Keratinocyte (primary cell): Measurements from ENCODE around the gene TAS2R46. TPM values are rescaled to one million over a fixed set of nuclear protein-coding genes. Genes with fewer than 3 reads are reported as not detected.

Experiments
- DNase-seq: peaks from one replicate; pipeline ENCODE4 v3.0.0-alpha.2; 2011; ENCODE audit warnings: low read depth, missing footprints, low spot score
- FAIRE-seq: peaks from 2 replicates; lab custom pipeline; 2011; peaks lifted over from hg19 to GRCh38; lab: Jason Lieb, UNC
- H2AFZ ChIP-seq: 2 replicates; pipeline ENCODE4 v1.6.0; 2012; ENCODE audit warnings: low read length, control low read depth, inconsistent platforms; ENCODE audit not compliant: control insufficient read depth
- H3K27ac ChIP-seq: 2 replicates; pipeline ENCODE4 v1.5.1; 2011; ENCODE audit warnings: low read length; ENCODE audit not compliant: control insufficient read depth, insufficient read depth
- H3K27me3 ChIP-seq: 3 replicates; pipeline ENCODE4 v1.6.0; 2011; ENCODE audit warnings: low read length; ENCODE audit not compliant: control insufficient read depth, insufficient read depth; ENCODE audit errors: extremely low read depth
- H3K36me3 ChIP-seq, 2 experiments: 2 replicates in 1 of 2; 3 replicates in 1 of 2; pipeline ENCODE4 v1.5.1; 2011; ENCODE audit warnings: low read length in 2 of 2, mild to moderate bottlenecking in 1 of 2; ENCODE audit not compliant: control insufficient read depth in 2 of 2, insufficient read depth in 2 of 2; ENCODE audit errors: extremely low read depth in 1 of 2
- H3K4me1 ChIP-seq: 3 replicates; pipeline ENCODE4 v1.5.1; 2011; ENCODE audit warnings: low read length; ENCODE audit not compliant: control insufficient read depth, insufficient read depth; ENCODE audit errors: extremely low read depth
- H3K4me2 ChIP-seq: 3 replicates; pipeline ENCODE4 v1.6.0; 2011; ENCODE audit warnings: low read depth, low read length; ENCODE audit not compliant: control insufficient read depth, insufficient read depth; ENCODE audit errors: extremely low read depth
- H3K4me3 ChIP-seq, 3 experiments: fragments of 200-600 bp in 1 of 3; sonication (generic) in 1 of 3; 2 replicates in 2 of 3; 3 replicates in 1 of 3; pipeline ENCODE4 v1.5.1; 2011 to 2016; ENCODE audit warnings: low read length in 3 of 3, mild to moderate bottlenecking in 3 of 3, control low read depth in 2 of 3, inconsistent platforms in 1 of 3, low read depth in 1 of 3, mixed read lengths in 1 of 3, mixed run types in 1 of 3, moderate library complexity in 1 of 3; ENCODE audit not compliant: control insufficient read depth in 2 of 3, insufficient read depth in 2 of 3; ENCODE audit errors: extremely low read depth in 1 of 3
- H3K79me2 ChIP-seq: 2 replicates; pipeline ENCODE4 v1.6.0; 2012; ENCODE audit warnings: low read length; ENCODE audit not compliant: control insufficient read depth, insufficient read depth
- H3K9ac ChIP-seq: 3 replicates; pipeline ENCODE4 v1.6.0; 2011; ENCODE audit warnings: low read length; ENCODE audit not compliant: control insufficient read depth, insufficient read depth; ENCODE audit errors: extremely low read depth
- H3K9me1 ChIP-seq: 3 replicates; pipeline ENCODE4 v1.6.0; 2011; ENCODE audit warnings: low read length; ENCODE audit not compliant: control insufficient read depth, insufficient read depth; ENCODE audit errors: extremely low read depth
- H3K9me3 ChIP-seq: 2 replicates; pipeline ENCODE4 v1.5.1; 2012; ENCODE audit warnings: low read depth, low read length; ENCODE audit not compliant: control insufficient read depth
- H4K20me1 ChIP-seq: 3 replicates; pipeline ENCODE4 v1.6.0; 2011; ENCODE audit warnings: low read length; ENCODE audit not compliant: control insufficient read depth, insufficient read depth; ENCODE audit errors: extremely low read depth
- EZH2 ChIP-seq: IDR thresholded peaks from one replicate; pipeline ENCODE4 v1.6.1; 2012; ENCODE audit warnings: inconsistent platforms, mild to moderate bottlenecking, low read length, moderate library complexity
- dilution Hi-C: fragments of 300-500 bp; cut with MboI; formaldehyde crosslinking; loops from one replicate; pipeline ENCODE4 v1.7.0; 2020; ENCODE audit warnings: low sequenced_read_pairs; ENCODE audit not compliant: extremely low pct_ligation_motif_present
- polyA plus RNA-seq, 5 experiments: library from polyadenylated mRNA; depleted of rRNA in 3 of 5; stranded (reverse) in 3 of 5; stranded (forward) in 1 of 5; unstranded in 1 of 5; fragments of >200 nt; gene quantifications; 1 replicate in 1 of 5; 2 replicates in 3 of 5; 3 replicates in 1 of 5; pipeline versions ENCODE4 v1.2.1 to v1.2.3, GENCODE V29; 2011 to 2012; ENCODE audit warnings: missing spikeins in 2 of 5, low read depth in 1 of 5, low replicate concordance in 1 of 5
- TF ChIP-seq, protein P1 (sequence below), 3 experiments: IDR thresholded peaks in 1 of 3; conservative IDR thresholded peaks in 1 of 3; optimal IDR thresholded peaks in 1 of 3; 2 replicates in 2 of 3; 3 replicates in 1 of 3; pipeline versions ENCODE3 to v1.5.1; 2011; ENCODE audit warnings: low read length in 3 of 3, mild to moderate bottlenecking in 3 of 3, moderate library complexity in 2 of 3, control low read depth in 1 of 3, inconsistent platforms in 1 of 3; ENCODE audit not compliant: insufficient read depth in 2 of 3; ENCODE audit errors: extremely low read depth in 1 of 3

The TAS2R46 gene
- polyA plus RNA-seq, 1 donor (not counting 4 experiments of a cell fraction or from before 2014, with no cell fraction given), result 0.10 TPM

DNA sequence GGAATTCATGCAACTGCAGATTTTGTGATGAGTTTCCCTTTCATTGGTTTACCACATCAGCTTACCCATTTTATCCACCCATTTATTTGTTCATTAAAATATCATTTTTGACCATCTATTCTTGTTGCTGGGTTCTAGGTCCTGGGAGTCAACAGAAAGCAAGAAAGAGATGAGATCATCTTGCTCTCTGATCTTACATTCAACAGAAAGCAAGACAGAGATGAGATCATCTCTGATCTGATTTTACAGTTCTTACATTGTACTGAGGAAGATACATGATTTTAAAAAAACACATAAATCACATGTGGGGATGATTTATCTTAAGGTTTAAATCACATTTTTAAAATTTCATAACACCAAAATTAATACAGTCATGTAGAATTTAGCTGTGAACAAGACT lies 2.3 kb downstream of the TAS2R46 start:
- DNase-seq (no peak), FAIRE-seq (no peak)
- H3K79me2 ChIP-seq, result peaks cover 4% of the 10 kb centered on the region
- H2AFZ ChIP-seq, result no peak overlapping the region
- H3K36me3 ChIP-seq, result no peaks in the 10 kb centered on the region
- no peak overlapping the region for H3K27ac ChIP-seq
- no peaks in the 10 kb centered on the region for H3K4me1 ChIP-seq
- TF ChIP-seq EZH2, result no peak
- TF ChIP-seq, protein P1, sequence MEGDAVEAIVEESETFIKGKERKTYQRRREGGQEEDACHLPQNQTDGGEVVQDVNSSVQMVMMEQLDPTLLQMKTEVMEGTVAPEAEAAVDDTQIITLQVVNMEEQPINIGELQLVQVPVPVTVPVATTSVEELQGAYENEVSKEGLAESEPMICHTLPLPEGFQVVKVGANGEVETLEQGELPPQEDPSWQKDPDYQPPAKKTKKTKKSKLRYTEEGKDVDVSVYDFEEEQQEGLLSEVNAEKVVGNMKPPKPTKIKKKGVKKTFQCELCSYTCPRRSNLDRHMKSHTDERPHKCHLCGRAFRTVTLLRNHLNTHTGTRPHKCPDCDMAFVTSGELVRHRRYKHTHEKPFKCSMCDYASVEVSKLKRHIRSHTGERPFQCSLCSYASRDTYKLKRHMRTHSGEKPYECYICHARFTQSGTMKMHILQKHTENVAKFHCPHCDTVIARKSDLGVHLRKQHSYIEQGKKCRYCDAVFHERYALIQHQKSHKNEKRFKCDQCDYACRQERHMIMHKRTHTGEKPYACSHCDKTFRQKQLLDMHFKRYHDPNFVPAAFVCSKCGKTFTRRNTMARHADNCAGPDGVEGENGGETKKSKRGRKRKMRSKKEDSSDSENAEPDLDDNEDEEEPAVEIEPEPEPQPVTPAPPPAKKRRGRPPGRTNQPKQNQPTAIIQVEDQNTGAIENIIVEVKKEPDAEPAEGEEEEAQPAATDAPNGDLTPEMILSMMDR (optimal IDR thresholded peaks at IDR 0.05 in 1 of 3, IDR thresholded peaks at IDR 0.05 in 1 of 3, conservative IDR thresholded peaks at IDR 0.05 in 1 of 3; ENCODE audit: extremely low read depth in 1 of 3, insufficient read depth in 2 of 3, low read length in 3 of 3), result no peak
- H3K27me3 ChIP-seq, result no peaks in the 10 kb centered on the region
- H3K9me1 ChIP-seq, result no peaks in the 10 kb centered on the region
- dilution Hi-C loops, result no loop called here
- H3K4me2 ChIP-seq, result no peak overlapping the region
- H3K9ac ChIP-seq, result no peak overlapping the region
- H4K20me1 ChIP-seq, result no peaks in the 10 kb centered on the region
- H3K9me3 ChIP-seq, result no peaks in the 10 kb centered on the region
- H3K4me3 ChIP-seq, result no peak overlapping the region

DNA sequence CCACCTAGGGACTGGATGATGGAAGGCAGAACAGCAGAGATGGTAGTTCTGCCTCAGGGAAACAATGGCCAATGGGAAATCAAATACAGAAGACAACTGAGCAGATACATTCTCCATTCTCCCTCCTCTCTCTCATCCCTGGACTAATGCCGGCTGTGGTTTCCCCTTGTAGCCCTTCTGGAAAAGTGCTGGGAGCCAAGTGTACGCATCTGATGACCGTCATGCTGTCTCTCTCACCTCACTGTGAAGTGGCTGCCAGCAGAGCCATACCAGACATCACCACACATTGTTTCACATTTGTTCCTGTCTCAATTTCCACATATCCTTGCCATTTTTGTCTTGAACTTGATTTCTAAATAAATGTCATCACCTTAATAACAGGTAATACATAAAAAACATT lies 3.1 kb downstream of the TAS2R46 start:
- FAIRE-seq, result peak; percentile 26
- H3K9me3 ChIP-seq, result no peaks in the 10 kb centered on the region
- dilution Hi-C loops, result no loop called here

More for the DNA sequence above, 3.1 kb downstream of the TAS2R46 start:
- Histone ChIP-seq H3K4me1 (no peaks in the 10 kb centered on the region), H3K4me3 (no peak overlapping the region), H3K79me2 (peaks cover 4% of the 10 kb centered on the region), H4K20me1 (no peaks in the 10 kb centered on the region), H3K27ac (no peak overlapping the region), H2AFZ (no peak overlapping the region), H3K27me3 (no peaks in the 10 kb centered on the region), H3K9me1 (no peaks in the 10 kb centered on the region), H3K4me2 (no peak overlapping the region), H3K9ac (no peak overlapping the region), H3K36me3 (no peaks in the 10 kb centered on the region)
- TF ChIP-seq, protein P1 (optimal IDR thresholded peaks at IDR 0.05 in 1 of 3, IDR thresholded peaks at IDR 0.05 in 1 of 3, conservative IDR thresholded peaks at IDR 0.05 in 1 of 3; ENCODE audit: extremely low read depth in 1 of 3, insufficient read depth in 2 of 3, low read length in 3 of 3), result no peak
- no peak for TF ChIP-seq EZH2
- no peak for DNase-seq
